ENCODE data around the gene WBP1. TPM values are rescaled to one million over a fixed set of nuclear protein-coding genes. Genes with fewer than 3 reads are reported as not detected.

WBP1 gene
- total RNA-seq, result 28.3 and 51.9 TPM in 2 replicates

GRCh38 chr2:74458132-74458937 is at the start of gene WBP1:
Gene WBP1, plus strand, starts transcription at chr2:74458438. Its CDS starts 165 bp downstream, at chr2:74458603.

GRCh38 chr2:74421221-74421870 is 36.9 kb upstream of the WBP1 start, which contains the start of the genes C2orf81 and WDR54:
Gene C2orf81, minus strand, starts transcription at chr2:74421619. Its CDS starts 59 bp downstream, at chr2:74421560.
Gene WDR54, plus strand, starts transcription at chr2:74421730. Its CDS starts 424 bp downstream, at chr2:74422154.

GRCh38 chr2:74441690-74442482 is 16.4 kb upstream of the WBP1 start, which contains the start of gene RTKN:
Gene RTKN, minus strand, starts transcription at chr2:74441937. Its CDS starts 121 bp downstream, at chr2:74441816.

GRCh38 chr2:74454654-74455511 is 3.4 kb upstream of the WBP1 start, which contains the start of gene INO80B:
Gene INO80B, plus strand, starts transcription at chr2:74455087. Its CDS starts 30 bp downstream, at chr2:74455117.

GRCh38 chr2:74472086-74472944 is 14.1 kb downstream of the WBP1 start, which contains the start of gene MRPL53:
Gene MRPL53, minus strand, starts transcription at chr2:74472680. Its CDS starts 20 bp downstream, at chr2:74472660.

GRCh38 chr2:74482801-74483674 is 24.8 kb downstream of the WBP1 start, which contains the start of the genes CCDC142 and TTC31:
Gene CCDC142, minus strand, starts transcription at chr2:74482998. Its CDS starts 161 bp downstream, at chr2:74482837.
Gene TTC31, plus strand, starts transcription at chr2:74483081. Its CDS starts 15 bp downstream, at chr2:74483096.

GRCh38 chr2:74499267-74499939 is 41.2 kb downstream of the WBP1 start, which contains the start of gene LBX2:
Gene LBX2, minus strand, starts transcription at chr2:74499603. Its CDS starts 66 bp downstream, at chr2:74499537.

GRCh38 chr2:74507145-74507925 is 49.1 kb downstream of the WBP1 start, which contains the start of gene PCGF1:
Gene PCGF1, minus strand, starts transcription at chr2:74507695. Its CDS starts 27 bp downstream, at chr2:74507668.

Other genes starting within 250 kb of the WBP1 start
- gene SLC4A5, start 115.0 kb upstream of the WBP1 start, total RNA-seq, result 0.29 and 0.44 TPM in 2 replicates
- 144 and 149 TPM in 2 replicates for gene DCTN1, start 78.1 kb upstream of the WBP1 start, total RNA-seq
- 0.66 and 1.6 TPM in 2 replicates for gene C2orf81, start 36.8 kb upstream of the WBP1 start, total RNA-seq
- gene WDR54, start 36.7 kb upstream of the WBP1 start, total RNA-seq, result 20.8 and 45.7 TPM in 2 replicates
- 9.4 and 17.5 TPM in 2 replicates for gene RTKN, start 16.5 kb upstream of the WBP1 start, total RNA-seq
- gene INO80B, start 3.4 kb upstream of the WBP1 start, total RNA-seq, result 12.9 and 19.3 TPM in 2 replicates
- 79.7 and 81.8 TPM in 2 replicates for gene MOGS, start 6.9 kb downstream of the WBP1 start, total RNA-seq
- 19.3 and 57.1 TPM in 2 replicates for gene MRPL53, start 14.2 kb downstream of the WBP1 start, total RNA-seq
- gene CCDC142, start 24.6 kb downstream of the WBP1 start, total RNA-seq, result 24.7 and 35.1 TPM in 2 replicates
- gene TTC31, start 24.6 kb downstream of the WBP1 start, total RNA-seq, result 19.9 and 22.8 TPM in 2 replicates
- 1.9 and 3.1 TPM in 2 replicates for gene LBX2, start 41.2 kb downstream of the WBP1 start, total RNA-seq
- gene PCGF1, start 49.3 kb downstream of the WBP1 start, total RNA-seq, result 23.6 and 27.8 TPM in 2 replicates
- gene TLX2, start 56.0 kb downstream of the WBP1 start, total RNA-seq, result not detected in 2 replicates
- not detected in 2 replicates for gene DQX1, start 67.8 kb downstream of the WBP1 start, total RNA-seq
- gene AUP1, start 71.3 kb downstream of the WBP1 start, total RNA-seq, result 96.1 and 152 TPM in 2 replicates
- 44.9 and 54.1 TPM in 2 replicates for gene HTRA2, start 71.5 kb downstream of the WBP1 start, total RNA-seq
- gene LOXL3, start 95.5 kb downstream of the WBP1 start, total RNA-seq, result 2.0 and 2.9 TPM in 2 replicates
- gene DOK1, start 96.3 kb downstream of the WBP1 start, total RNA-seq, result 9.2 and 10.2 TPM in 2 replicates
- not detected in 2 replicates for gene M1AP, start 189.9 kb downstream of the WBP1 start, total RNA-seq
- 4.0 and 5.3 TPM in 2 replicates for gene SEMA4F, start 195.8 kb downstream of the WBP1 start, total RNA-seq

Data from placental pericyte (primary cell).